ENCODE data around the gene TRIP4. TPM values are rescaled to one million over a fixed set of nuclear protein-coding genes. Genes with fewer than 3 reads are reported as not detected.

The TRIP4 gene
- total RNA-seq, 1 experiment from 2014 or later = 12.9 TPM

DNA sequence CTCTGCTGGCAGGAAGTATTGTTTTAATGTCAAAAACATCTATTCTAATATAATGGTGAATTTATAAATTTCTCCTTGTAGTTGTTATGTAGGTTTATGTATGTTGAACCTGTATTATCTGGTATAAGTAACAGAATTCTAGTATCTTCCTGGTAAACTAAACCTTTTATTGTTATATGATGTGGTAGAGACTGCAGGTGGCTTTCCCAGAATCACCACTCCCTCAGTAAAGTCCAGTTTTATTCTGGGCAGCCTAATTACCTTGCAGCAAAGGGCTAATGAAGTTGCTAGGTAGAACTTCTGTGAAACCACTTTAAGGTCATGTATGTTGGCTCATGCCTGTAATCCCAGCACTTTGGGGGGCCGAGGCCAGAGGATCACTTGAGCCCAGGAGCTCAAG lies 47.3 kb upstream of the TRIP4 start:
- peaks cover 15% of the 10 kb centered on the region for H3K4me1 Mint-ChIP-seq
- no peaks in the 10 kb centered on the region for H3K9me3 Mint-ChIP-seq
- no peak for ATAC-seq
- TF ChIP-seq ZNF281 (CRISPR knock-in tag; IDR thresholded peaks at IDR 0.05) = no peak
- no peak for TF ChIP-seq GTF2I (CRISPR knock-in tag; conservative IDR thresholded peaks at IDR 0.05)
- TF ChIP-seq, protein P1, sequence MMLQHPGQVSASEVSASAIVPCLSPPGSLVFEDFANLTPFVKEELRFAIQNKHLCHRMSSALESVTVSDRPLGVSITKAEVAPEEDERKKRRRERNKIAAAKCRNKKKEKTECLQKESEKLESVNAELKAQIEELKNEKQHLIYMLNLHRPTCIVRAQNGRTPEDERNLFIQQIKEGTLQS (CRISPR knock-in tag; conservative IDR thresholded peaks at IDR 0.05) = no peak
- TF ChIP-seq, protein P2, sequence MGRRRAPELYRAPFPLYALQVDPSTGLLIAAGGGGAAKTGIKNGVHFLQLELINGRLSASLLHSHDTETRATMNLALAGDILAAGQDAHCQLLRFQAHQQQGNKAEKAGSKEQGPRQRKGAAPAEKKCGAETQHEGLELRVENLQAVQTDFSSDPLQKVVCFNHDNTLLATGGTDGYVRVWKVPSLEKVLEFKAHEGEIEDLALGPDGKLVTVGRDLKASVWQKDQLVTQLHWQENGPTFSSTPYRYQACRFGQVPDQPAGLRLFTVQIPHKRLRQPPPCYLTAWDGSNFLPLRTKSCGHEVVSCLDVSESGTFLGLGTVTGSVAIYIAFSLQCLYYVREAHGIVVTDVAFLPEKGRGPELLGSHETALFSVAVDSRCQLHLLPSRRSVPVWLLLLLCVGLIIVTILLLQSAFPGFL (CRISPR knock-in tag; IDR thresholded peaks at IDR 0.05; ENCODE audit: borderline replicate concordance) = no peak
- no peak for TF ChIP-seq ZNF425 (CRISPR knock-in tag; conservative IDR thresholded peaks at IDR 0.05)
- no peak for TF ChIP-seq MYBL2 (CRISPR knock-in tag; IDR thresholded peaks at IDR 0.05)
- no peak for TF ChIP-seq ZNF263 (CRISPR knock-in tag; IDR thresholded peaks at IDR 0.05; ENCODE audit: low read depth)
- TF ChIP-seq ATF2 (CRISPR knock-in tag; IDR thresholded peaks at IDR 0.05; ENCODE audit: borderline replicate concordance, low read depth) = no peak
- TF ChIP-seq NR3C1 (CRISPR knock-in tag; conservative IDR thresholded peaks at IDR 0.05; ENCODE audit: low read depth) = no peak
- TF ChIP-seq, protein P3, sequence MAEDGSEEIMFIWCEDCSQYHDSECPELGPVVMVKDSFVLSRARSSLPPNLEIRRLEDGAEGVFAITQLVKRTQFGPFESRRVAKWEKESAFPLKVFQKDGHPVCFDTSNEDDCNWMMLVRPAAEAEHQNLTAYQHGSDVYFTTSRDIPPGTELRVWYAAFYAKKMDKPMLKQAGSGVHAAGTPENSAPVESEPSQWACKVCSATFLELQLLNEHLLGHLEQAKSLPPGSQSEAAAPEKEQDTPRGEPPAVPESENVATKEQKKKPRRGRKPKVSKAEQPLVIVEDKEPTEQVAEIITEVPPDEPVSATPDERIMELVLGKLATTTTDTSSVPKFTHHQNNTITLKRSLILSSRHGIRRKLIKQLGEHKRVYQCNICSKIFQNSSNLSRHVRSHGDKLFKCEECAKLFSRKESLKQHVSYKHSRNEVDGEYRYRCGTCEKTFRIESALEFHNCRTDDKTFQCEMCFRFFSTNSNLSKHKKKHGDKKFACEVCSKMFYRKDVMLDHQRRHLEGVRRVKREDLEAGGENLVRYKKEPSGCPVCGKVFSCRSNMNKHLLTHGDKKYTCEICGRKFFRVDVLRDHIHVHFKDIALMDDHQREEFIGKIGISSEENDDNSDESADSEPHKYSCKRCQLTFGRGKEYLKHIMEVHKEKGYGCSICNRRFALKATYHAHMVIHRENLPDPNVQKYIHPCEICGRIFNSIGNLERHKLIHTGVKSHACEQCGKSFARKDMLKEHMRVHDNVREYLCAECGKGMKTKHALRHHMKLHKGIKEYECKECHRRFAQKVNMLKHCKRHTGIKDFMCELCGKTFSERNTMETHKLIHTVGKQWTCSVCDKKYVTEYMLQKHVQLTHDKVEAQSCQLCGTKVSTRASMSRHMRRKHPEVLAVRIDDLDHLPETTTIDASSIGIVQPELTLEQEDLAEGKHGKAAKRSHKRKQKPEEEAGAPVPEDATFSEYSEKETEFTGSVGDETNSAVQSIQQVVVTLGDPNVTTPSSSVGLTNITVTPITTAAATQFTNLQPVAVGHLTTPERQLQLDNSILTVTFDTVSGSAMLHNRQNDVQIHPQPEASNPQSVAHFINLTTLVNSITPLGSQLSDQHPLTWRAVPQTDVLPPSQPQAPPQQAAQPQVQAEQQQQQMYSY (CRISPR knock-in tag; IDR thresholded peaks at IDR 0.05) = no peak
- no peak for TF ChIP-seq ARID4B (CRISPR knock-in tag; IDR thresholded peaks at IDR 0.05; ENCODE audit: borderline replicate concordance)
- TF ChIP-seq SMAD4 (CRISPR knock-in tag; IDR thresholded peaks at IDR 0.05) = no peak
- TF ChIP-seq CBFB (CRISPR knock-in tag; IDR thresholded peaks at IDR 0.05; ENCODE audit: low read depth) = no peak
- no peak for TF ChIP-seq KAT7 (CRISPR knock-in tag; IDR thresholded peaks at IDR 0.05; ENCODE audit: borderline replicate concordance)
- no peak for TF ChIP-seq SOX15 (CRISPR knock-in tag; IDR thresholded peaks at IDR 0.05)
- no peaks in the 10 kb centered on the region for H3K27me3 Mint-ChIP-seq (ENCODE audit: low read depth)
- POLR2A ChIA-PET = no interaction called here
- H3K36me3 Mint-ChIP-seq = no peaks in the 10 kb centered on the region
- no peak for DNase-seq (ENCODE audit: low spot score)
- no peak overlapping the region for H3K4me3 Mint-ChIP-seq
- CTCF ChIA-PET = no interaction called here
- H3K27ac Mint-ChIP-seq = no peak overlapping the region
